HepG2 (cell line): ENCODE results near the gene S100A16. TPM values are rescaled to one million over a fixed set of nuclear protein-coding genes. Genes with fewer than 3 reads are reported as not detected.

Source experiments
- CEBPG ChIP-seq: IDR thresholded peaks from 2 replicates; pipeline ENCODE4 v1.6.1; 2016
- CREBL2 ChIP-seq: sonication (generic); formaldehyde crosslinking; IDR thresholded peaks from 2 replicates; pipeline ENCODE4 v1.8.1; 2023; ENCODE audit warnings: missing genetic modification reagents, mild to moderate bottlenecking, borderline replicate concordance
- DRAP1 ChIP-seq: IDR thresholded peaks from 2 replicates; pipeline ENCODE4 v1.6.1; 2016; ENCODE audit warnings: missing genetic modification reagents, missing compliant biosample characterization
- DZIP1 ChIP-seq: sonication (generic); formaldehyde crosslinking; IDR thresholded peaks from 2 replicates; pipeline ENCODE4 v1.5.0; 2020; ENCODE audit warnings: mild to moderate bottlenecking, missing genetic modification reagents
- GATAD2A ChIP-seq: IDR thresholded peaks from 2 replicates; pipeline ENCODE4 v1.6.1; 2016
- GMEB2 ChIP-seq: IDR thresholded peaks from 2 replicates; pipeline ENCODE4 v1.6.1; 2016; ENCODE audit warnings: missing biosample characterization, missing genetic modification reagents, low read depth
- GTF3A ChIP-seq: sonication (generic); formaldehyde crosslinking; conservative IDR thresholded peaks from 2 replicates; pipeline ENCODE4 v1.4.0; 2020; ENCODE audit warnings: mild to moderate bottlenecking, missing genetic modification reagents
- HNRNPLL ChIP-seq: fragments of 200-400 bp; formaldehyde crosslinking; IDR thresholded peaks from 2 replicates; pipeline ENCODE4 v1.6.1; 2017; ENCODE audit warnings: mild to moderate bottlenecking, low read depth, low read length; ENCODE audit not compliant: poor library complexity, severe bottlenecking
- JUND ChIP-seq: sonication (generic); formaldehyde crosslinking; IDR thresholded peaks from 2 replicates; pipeline ENCODE4 v1.8.0; 2022; ENCODE audit warnings: mild to moderate bottlenecking, missing genetic modification reagents
- MTF1 ChIP-seq: sonication (generic); formaldehyde crosslinking; IDR thresholded peaks from 2 replicates; pipeline ENCODE4 v1.5.0; 2020; ENCODE audit warnings: missing genetic modification reagents
- SMAD3 ChIP-seq: sonication (generic); formaldehyde crosslinking; IDR thresholded peaks from 2 replicates; pipeline ENCODE4 v1.4.0; 2020; ENCODE audit warnings: missing genetic modification reagents
- SSRP1 ChIP-seq: IDR thresholded peaks from 2 replicates; pipeline ENCODE4 v1.6.1; 2016; ENCODE audit warnings: control low read depth
- TOE1 ChIP-seq: sonication (generic); formaldehyde crosslinking; IDR thresholded peaks from 2 replicates; pipeline ENCODE4 v1.4.0; 2020; ENCODE audit warnings: mild to moderate bottlenecking, missing genetic modification reagents
- ZBTB26 ChIP-seq: IDR thresholded peaks from 2 replicates; pipeline ENCODE4 v1.6.1; 2016; ENCODE audit warnings: missing compliant biosample characterization, missing genetic modification reagents, borderline replicate concordance
- ZNF136 ChIP-seq: sonication (generic); formaldehyde crosslinking; IDR thresholded peaks from 2 replicates; pipeline ENCODE4 v1.8.1; 2022; ENCODE audit warnings: low read depth, mild to moderate bottlenecking, moderate library complexity, missing genetic modification reagents
- ZNF318 ChIP-seq: sonication (generic); formaldehyde crosslinking; IDR thresholded peaks from 2 replicates; pipeline ENCODE4 v1.4.0; 2020; ENCODE audit warnings: mild to moderate bottlenecking, missing genetic modification reagents
- ZNF792 ChIP-seq: IDR thresholded peaks from 2 replicates; pipeline ENCODE4 v1.6.1; 2016
- polyA plus RNA-seq, 8 experiments: library from polyadenylated mRNA; depleted of rRNA in 3 of 8; stranded (reverse) in 7 of 8; unstranded in 1 of 8; fragments of >200 nt; fragmentation: Illumina TruSeq in 4 of 8; extraction: Trizol in 4 of 8; gene quantifications; 2 replicates each; pipeline versions ENCODE4 v1.2.1 to v1.2.3, GENCODE V29; 2011 to 2016; ENCODE audit warnings: low read depth in 4 of 8, missing spikeins in 1 of 8, mixed read lengths in 1 of 8; ENCODE audit not compliant: insufficient read depth in 1 of 8
- total RNA-seq, 5 experiments: library from RNA; depleted of rRNA; stranded (reverse); fragments of >200 nt; fragmentation: Illumina TruSeq; extraction: Trizol; gene quantifications; 2 replicates each; pipeline ENCODE4 v1.2.3, GENCODE V29; 2016; ENCODE audit warnings: low read depth in 1 of 5

S100A16 gene
- total and polyA plus RNA-seq, 2 of the 13 experiments (the other 11 are each of a cell fraction or from before 2014, with no cell fraction given) = 46.0 to 195 TPM

- TF ChIP-seq JUND (CRISPR knock-in tag) (no peak), ZBTB26 (no peak), GATAD2A (CRISPR knock-in tag) (peak; percentile 54), ZNF136 (CRISPR knock-in tag) (no peak), CEBPG (CRISPR knock-in tag) (peak; percentile 54), SSRP1 (CRISPR knock-in tag) (no peak), SMAD3 (no peak), GMEB2 (no peak), ZNF318 (no peak), ZNF792 (no peak), DZIP1 (CRISPR knock-in tag) (no peak), TOE1 (no peak), GTF3A (CRISPR knock-in tag) (no peak), MTF1 (CRISPR knock-in tag) (no peak), CREBL2 (no peak), DRAP1 (no peak), HNRNPLL (no peak)
Measured at GRCh38 chr1:153655333-153655732, 42.4 kb upstream of the S100A16 start (continued).
